Measurements from ENCODE around the gene GAS2L2. TPM values are rescaled to one million over a fixed set of nuclear protein-coding genes. Genes with fewer than 3 reads are reported as not detected.

GAS2L2 gene
- total RNA-seq, 1 experiment from 2014 or later = not detected

Other genes with a start within 250 kb of the GAS2L2 start
- not detected in 2 replicates for gene SLFN12L, start 215.6 kb downstream of the GAS2L2 start, total RNA-seq (2014; rRNA removed; shearing (Covaris generic))
- not detected in 2 replicates for gene SLFN14, start 192.4 kb downstream of the GAS2L2 start, total RNA-seq (2014; rRNA removed; shearing (Covaris generic))
- 8.6 and 9.1 TPM in 2 replicates for gene PEX12, start 174.7 kb downstream of the GAS2L2 start, total RNA-seq (2014; rRNA removed; shearing (Covaris generic))
- gene AP2B1, start 165.9 kb downstream of the GAS2L2 start, total RNA-seq (2014; rRNA removed; shearing (Covaris generic)) = 61.4 and 62.8 TPM in 2 replicates
- 3.0 and 4.3 TPM in 2 replicates for gene RASL10B, start 21.6 kb downstream of the GAS2L2 start, total RNA-seq (2014; rRNA removed; shearing (Covaris generic))
- gene C17orf50, start 7.6 kb upstream of the GAS2L2 start, total RNA-seq (2014; rRNA removed; shearing (Covaris generic)) = not detected in 2 replicates
- not detected in 2 replicates for gene MMP28, start 42.4 kb upstream of the GAS2L2 start, total RNA-seq (2014; rRNA removed; shearing (Covaris generic))
- gene TAF15, start 56.2 kb upstream of the GAS2L2 start, total RNA-seq (2014; rRNA removed; shearing (Covaris generic)) = 17.4 and 18.7 TPM in 2 replicates
- not detected in 2 replicates for gene HEATR9, start 115.7 kb upstream of the GAS2L2 start, total RNA-seq (2014; rRNA removed; shearing (Covaris generic))
- gene CCL5, start 127.1 kb upstream of the GAS2L2 start, total RNA-seq (2014; rRNA removed; shearing (Covaris generic)) = 0.29 TPM in 1 of 2 replicates, not detected in the other
- gene RDM1, start 177.5 kb upstream of the GAS2L2 start, total RNA-seq (2014; rRNA removed; shearing (Covaris generic)) = 0.40 and 0.45 TPM in 2 replicates
- gene LYZL6, start 190.5 kb upstream of the GAS2L2 start, total RNA-seq (2014; rRNA removed; shearing (Covaris generic)) = not detected in 2 replicates
- not detected in 2 replicates for gene CCL16, start 228.3 kb upstream of the GAS2L2 start, total RNA-seq (2014; rRNA removed; shearing (Covaris generic))
- gene CCL14, start 233.5 kb upstream of the GAS2L2 start, total RNA-seq (2014; rRNA removed; shearing (Covaris generic)) = not detected in 2 replicates
- gene CCL15, start 248.3 kb upstream of the GAS2L2 start, total RNA-seq (2014; rRNA removed; shearing (Covaris generic)) = not detected in 2 replicates